HEK293 (cell line): ENCODE data around the gene MGAT4A.

Experiments
- CTCF ChIA-PET: fragments of 350-600 bp; formaldehyde crosslinking; extraction: SDS; loops from one replicate; lab custom pipeline; 2021; ENCODE audit warnings: antibody characterized with exemption; lab: Yijun Ruan, JAX
- POLR2A ChIA-PET: fragments of 300-600 bp; formaldehyde crosslinking; extraction: SDS; loops from one replicate; lab custom pipeline; 2020; ENCODE audit warnings: antibody characterized with exemption, inconsistent platforms; lab: Yijun Ruan, JAX
- H3K27ac ChIP-seq: fragments of 200-500 bp; sonication (Bioruptor generic); 2 replicates; pipeline ENCODE4 v1.5.1; 2014; ENCODE audit warnings: low read depth, low read length, control low read depth, inconsistent platforms; ENCODE audit errors: extremely low read depth
- H3K36me3 ChIP-seq, 2 experiments: fragments of 200-500 bp in 1 of 2; sonication (Bioruptor generic) in 1 of 2; 1 replicate in 1 of 2; 2 replicates in 1 of 2; pipeline ENCODE4 v1.5.1; 2014 to 2017; ENCODE audit warnings: inconsistent platforms in 2 of 2, low read length in 2 of 2; ENCODE audit not compliant: control insufficient read depth in 2 of 2, insufficient read depth in 1 of 2
- H3K4me1 ChIP-seq: fragments of 200-500 bp; sonication (Bioruptor generic); 2 replicates; pipeline ENCODE4 v1.5.1; 2014; ENCODE audit warnings: mild to moderate bottlenecking, low read length, inconsistent platforms; ENCODE audit not compliant: control insufficient read depth, insufficient read depth
- H3K4me3 ChIP-seq: 2 replicates; pipeline ENCODE4 v1.5.1; 2011; ENCODE audit warnings: low read depth, mild to moderate bottlenecking, control low read depth, low read length, moderate library complexity
- H3K9me3 ChIP-seq: fragments of 200-500 bp; sonication (Bioruptor generic); 2 replicates; pipeline ENCODE4 v1.5.1; 2014; ENCODE audit warnings: low read depth, low read length, inconsistent platforms; ENCODE audit not compliant: control insufficient read depth, insufficient read depth
- BCL6B ChIP-seq: fragments of 450-650 bp; formaldehyde crosslinking; IDR thresholded peaks from 2 replicates; pipeline ENCODE4 v1.5.1; 2017; ENCODE audit warnings: missing biosample characterization, missing genetic modification characterization
- GFI1B ChIP-seq: fragments of 450-650 bp; formaldehyde crosslinking; IDR thresholded peaks from 2 replicates; pipeline ENCODE4 v1.5.1; 2016; ENCODE audit warnings: missing biosample characterization, missing genetic modification characterization
- HOXD13 ChIP-seq: sonication (generic); formaldehyde crosslinking; IDR thresholded peaks from 2 replicates; pipeline ENCODE4 v1.8.0; 2022; ENCODE audit warnings: missing genetic modification reagents, borderline replicate concordance
- MZF1 ChIP-seq: fragments of 450-650 bp; formaldehyde crosslinking; IDR thresholded peaks from 2 replicates; pipeline ENCODE4 v1.5.1; 2017; ENCODE audit warnings: missing biosample characterization, missing genetic modification characterization, borderline replicate concordance
- OVOL3 ChIP-seq: fragments of 450-650 bp; formaldehyde crosslinking; IDR thresholded peaks from 2 replicates; pipeline ENCODE4 v1.5.1; 2016; ENCODE audit warnings: missing biosample characterization, missing genetic modification characterization
- PRDM4 ChIP-seq: fragments of 450-650 bp; formaldehyde crosslinking; IDR thresholded peaks from 2 replicates; pipeline ENCODE4 v1.5.1; 2017; ENCODE audit warnings: missing biosample characterization, missing genetic modification characterization
- SP7 ChIP-seq: fragments of 450-650 bp; formaldehyde crosslinking; IDR thresholded peaks from 2 replicates; pipeline ENCODE4 v1.5.1; 2016; ENCODE audit warnings: missing biosample characterization, missing genetic modification characterization
- TRIM28 ChIP-seq: IDR thresholded peaks from 2 replicates; pipeline ENCODE4 v1.6.1; 2011; ENCODE audit warnings: low read length, control low read depth, borderline replicate concordance
- YY1 ChIP-seq: fragments of 450-650 bp; formaldehyde crosslinking; IDR thresholded peaks from 2 replicates; pipeline ENCODE4 v1.5.1; 2018; ENCODE audit warnings: missing biosample characterization, missing genetic modification characterization
- ZBTB21 ChIP-seq: fragments of 450-650 bp; formaldehyde crosslinking; IDR thresholded peaks from 2 replicates; pipeline ENCODE4 v1.5.1; 2017; ENCODE audit warnings: missing biosample characterization, missing genetic modification characterization
- ZBTB48 ChIP-seq: fragments of 450-650 bp; formaldehyde crosslinking; IDR thresholded peaks from 2 replicates; pipeline ENCODE4 v1.5.1; 2016; ENCODE audit warnings: missing biosample characterization, missing genetic modification characterization
- ZFP69B ChIP-seq: fragments of 450-650 bp; formaldehyde crosslinking; IDR thresholded peaks from 2 replicates; pipeline ENCODE4 v1.5.1; 2016; ENCODE audit warnings: missing biosample characterization, missing genetic modification characterization
- ZNF140 ChIP-seq: fragments of 450-650 bp; formaldehyde crosslinking; IDR thresholded peaks from 2 replicates; pipeline ENCODE4 v1.5.1; 2016; ENCODE audit warnings: missing biosample characterization, missing genetic modification characterization
- ZNF155 ChIP-seq: fragments of 450-650 bp; formaldehyde crosslinking; IDR thresholded peaks from 2 replicates; pipeline ENCODE4 v1.5.1; 2016; ENCODE audit warnings: missing biosample characterization, missing genetic modification characterization
- ZNF223 ChIP-seq: fragments of 450-650 bp; formaldehyde crosslinking; IDR thresholded peaks from 2 replicates; pipeline ENCODE4 v1.5.1; 2016; ENCODE audit warnings: missing biosample characterization, missing genetic modification characterization
- ZNF24 ChIP-seq: fragments of 450-650 bp; formaldehyde crosslinking; IDR thresholded peaks from 2 replicates; pipeline ENCODE4 v1.5.1; 2016; ENCODE audit warnings: missing biosample characterization, missing genetic modification characterization
- ZNF311 ChIP-seq: fragments of 450-650 bp; formaldehyde crosslinking; IDR thresholded peaks from 2 replicates; pipeline ENCODE4 v1.5.1; 2017; ENCODE audit warnings: missing biosample characterization, missing genetic modification characterization, borderline replicate concordance
- ZNF324 ChIP-seq: fragments of 450-650 bp; formaldehyde crosslinking; IDR thresholded peaks from 2 replicates; pipeline ENCODE4 v1.5.1; 2016; ENCODE audit warnings: missing biosample characterization, missing genetic modification characterization
- ZNF362 ChIP-seq: fragments of 450-650 bp; formaldehyde crosslinking; IDR thresholded peaks from 2 replicates; pipeline ENCODE4 v1.5.1; 2016; ENCODE audit warnings: missing biosample characterization, missing genetic modification characterization
- ZNF423 ChIP-seq: fragments of 450-650 bp; formaldehyde crosslinking; IDR thresholded peaks from 2 replicates; pipeline ENCODE4 v1.5.1; 2016; ENCODE audit warnings: missing biosample characterization, missing genetic modification characterization
- ZNF433 ChIP-seq: fragments of 450-650 bp; formaldehyde crosslinking; IDR thresholded peaks from 2 replicates; pipeline ENCODE4 v1.5.1; 2016; ENCODE audit warnings: missing biosample characterization, missing genetic modification characterization, low read depth
- ZNF561 ChIP-seq: fragments of 450-650 bp; IDR thresholded peaks from 2 replicates; pipeline ENCODE4 v1.5.1; 2018; ENCODE audit warnings: missing biosample characterization, missing genetic modification characterization, borderline replicate concordance
- ZNF580 ChIP-seq: fragments of 450-650 bp; formaldehyde crosslinking; IDR thresholded peaks from 2 replicates; pipeline ENCODE4 v1.5.1; 2016; ENCODE audit warnings: missing biosample characterization, missing genetic modification characterization
- ZNF654 ChIP-seq: fragments of 450-650 bp; formaldehyde crosslinking; IDR thresholded peaks from 2 replicates; pipeline ENCODE4 v1.5.1; 2016; ENCODE audit warnings: low read depth, missing biosample characterization, missing genetic modification characterization
- TF ChIP-seq, protein P1 (sequence below): fragments of 450-650 bp; formaldehyde crosslinking; IDR thresholded peaks from 2 replicates; pipeline ENCODE4 v1.5.1; 2016; ENCODE audit warnings: missing biosample characterization, missing genetic modification characterization
- TF ChIP-seq, protein P2 (sequence below): fragments of 450-650 bp; formaldehyde crosslinking; IDR thresholded peaks from 2 replicates; pipeline ENCODE4 v1.5.1; 2017; ENCODE audit warnings: missing biosample characterization, missing genetic modification characterization

Gene MGAT4A

DNA sequence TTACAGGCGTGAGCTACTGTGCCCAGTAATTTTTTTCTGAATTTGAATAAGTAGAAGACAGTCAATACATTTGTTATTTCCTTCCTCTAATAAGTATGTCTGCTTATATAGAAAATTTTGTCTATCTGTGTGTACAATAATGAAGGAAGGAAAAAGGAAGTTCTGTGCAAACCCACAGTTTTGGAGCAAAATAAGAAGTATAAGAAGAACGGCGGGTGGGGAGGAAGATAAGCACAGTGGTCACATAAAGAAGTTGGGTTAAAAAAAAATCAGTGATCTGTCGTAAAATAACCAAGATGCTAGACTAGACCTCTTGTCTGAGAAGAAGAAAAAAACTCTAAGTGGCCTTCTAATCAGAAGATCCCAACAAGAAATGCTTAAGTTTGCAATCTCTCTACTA, 20.2 kb downstream of the MGAT4A start:
- no peak overlapping the region for H3K4me3 ChIP-seq
- TF ChIP-seq ZNF580 (tag by site-specific recombination) (no peak), ZNF362 (tag by site-specific recombination) (no peak), ZNF561 (no peak), ZBTB48 (tag by site-specific recombination) (no peak), PRDM4 (tag by site-specific recombination) (no peak), ZBTB21 (tag by site-specific recombination) (no peak), ZNF423 (tag by site-specific recombination) (no peak), ZNF433 (tag by site-specific recombination) (no peak), ZNF654 (tag by site-specific recombination) (no peak), ZFP69B (tag by site-specific recombination) (no peak)
- TF ChIP-seq, all 188 proteins: peak for 0
- H3K36me3 ChIP-seq = no peaks in the 10 kb centered on the region
- H3K4me1 ChIP-seq = no peaks in the 10 kb centered on the region
- ChIA-PET CTCF (no interaction called here), POLR2A (no interaction called here)
- no peak overlapping the region for H3K27ac ChIP-seq
- no peaks in the 10 kb centered on the region for H3K9me3 ChIP-seq

DNA sequence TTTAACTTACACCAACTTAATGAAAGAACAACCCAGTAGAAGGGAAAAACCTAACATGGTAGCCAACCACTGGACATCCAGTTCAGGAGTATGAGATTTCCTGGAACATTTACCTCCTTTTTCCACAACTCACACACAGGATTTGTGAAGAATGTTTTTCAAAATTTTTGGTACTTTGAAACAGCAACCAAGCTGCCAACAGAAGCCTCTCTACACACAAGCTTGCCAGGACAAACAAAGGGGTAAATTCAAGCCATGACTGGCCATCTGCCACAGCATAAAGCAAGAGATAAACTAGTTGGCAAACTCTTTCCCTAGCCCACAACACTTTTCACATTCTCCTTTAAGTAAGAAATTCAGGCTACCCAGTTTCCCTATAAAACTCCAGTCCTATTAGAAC, 21.4 kb downstream of the MGAT4A start:
- H3K9me3 ChIP-seq = no peaks in the 10 kb centered on the region
- CTCF ChIA-PET = no interaction called here
- H3K27ac ChIP-seq = no peak overlapping the region
- H3K4me3 ChIP-seq = no peak overlapping the region
- POLR2A ChIA-PET = interaction anchor here (0.6 kb wide), 1 partner anchor 45 kb away, joined by 6 read pairs; no protein-coding TSS in a partner anchor
- no peaks in the 10 kb centered on the region for H3K4me1 ChIP-seq
- H3K36me3 ChIP-seq = no peaks in the 10 kb centered on the region
- no peak for TF ChIP-seq ZNF155 (tag by site-specific recombination)
- TF ChIP-seq ZNF580 (tag by site-specific recombination) = no peak
- no peak for TF ChIP-seq MZF1 (tag by site-specific recombination)
- TF ChIP-seq, protein P1, sequence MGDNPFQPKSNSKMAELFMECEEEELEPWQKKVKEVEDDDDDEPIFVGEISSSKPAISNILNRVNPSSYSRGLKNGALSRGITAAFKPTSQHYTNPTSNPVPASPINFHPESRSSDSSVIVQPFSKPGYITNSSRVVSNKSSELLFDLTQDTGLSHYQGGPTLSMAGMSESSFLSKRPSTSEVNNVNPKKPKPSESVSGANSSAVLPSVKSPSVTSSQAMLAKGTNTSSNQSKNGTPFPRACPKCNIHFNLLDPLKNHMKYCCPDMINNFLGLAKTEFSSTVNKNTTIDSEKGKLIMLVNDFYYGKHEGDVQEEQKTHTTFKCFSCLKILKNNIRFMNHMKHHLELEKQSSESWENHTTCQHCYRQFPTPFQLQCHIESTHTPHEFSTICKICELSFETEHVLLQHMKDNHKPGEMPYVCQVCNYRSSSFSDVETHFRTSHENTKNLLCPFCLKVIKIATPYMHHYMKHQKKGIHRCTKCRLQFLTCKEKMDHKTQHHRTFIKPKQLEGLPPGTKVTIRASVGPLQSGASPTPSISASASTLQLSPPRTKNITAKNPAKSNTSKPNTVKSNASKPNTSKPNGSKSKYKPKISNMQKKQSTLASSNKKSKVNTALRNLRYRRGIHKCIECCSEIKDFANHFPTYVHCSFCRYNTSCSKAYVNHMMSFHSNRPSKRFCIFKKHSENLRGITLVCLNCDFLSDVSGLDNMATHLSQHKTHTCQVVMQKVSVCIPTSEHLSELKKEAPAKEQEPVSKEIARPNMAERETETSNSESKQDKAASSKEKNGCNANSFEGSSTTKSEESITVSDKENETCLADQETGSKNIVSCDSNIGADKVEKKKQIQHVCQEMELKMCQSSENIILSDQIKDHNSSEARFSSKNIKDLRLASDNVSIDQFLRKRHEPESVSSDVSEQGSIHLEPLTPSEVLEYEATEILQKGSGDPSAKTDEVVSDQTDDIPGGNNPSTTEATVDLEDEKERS (tag by site-specific recombination) = no peak
- no peak for TF ChIP-seq ZNF140 (tag by site-specific recombination)
- no peak for TF ChIP-seq ZNF223
- no peak for TF ChIP-seq SP7
- TF ChIP-seq GFI1B (tag by site-specific recombination) = no peak
- no peak for TF ChIP-seq HOXD13 (CRISPR knock-in tag)
- TF ChIP-seq ZNF311 (tag by site-specific recombination) = no peak
- no peak for TF ChIP-seq ZNF24 (tag by site-specific recombination)
- TF ChIP-seq ZNF324 (tag by site-specific recombination) = no peak
- TF ChIP-seq, protein P2, sequence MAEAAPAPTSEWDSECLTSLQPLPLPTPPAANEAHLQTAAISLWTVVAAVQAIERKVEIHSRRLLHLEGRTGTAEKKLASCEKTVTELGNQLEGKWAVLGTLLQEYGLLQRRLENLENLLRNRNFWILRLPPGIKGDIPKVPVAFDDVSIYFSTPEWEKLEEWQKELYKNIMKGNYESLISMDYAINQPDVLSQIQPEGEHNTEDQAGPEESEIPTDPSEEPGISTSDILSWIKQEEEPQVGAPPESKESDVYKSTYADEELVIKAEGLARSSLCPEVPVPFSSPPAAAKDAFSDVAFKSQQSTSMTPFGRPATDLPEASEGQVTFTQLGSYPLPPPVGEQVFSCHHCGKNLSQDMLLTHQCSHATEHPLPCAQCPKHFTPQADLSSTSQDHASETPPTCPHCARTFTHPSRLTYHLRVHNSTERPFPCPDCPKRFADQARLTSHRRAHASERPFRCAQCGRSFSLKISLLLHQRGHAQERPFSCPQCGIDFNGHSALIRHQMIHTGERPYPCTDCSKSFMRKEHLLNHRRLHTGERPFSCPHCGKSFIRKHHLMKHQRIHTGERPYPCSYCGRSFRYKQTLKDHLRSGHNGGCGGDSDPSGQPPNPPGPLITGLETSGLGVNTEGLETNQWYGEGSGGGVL (tag by site-specific recombination) = no peak
- no peak for TF ChIP-seq YY1 (tag by site-specific recombination)
- no peak for TF ChIP-seq BCL6B
- no peak for TF ChIP-seq OVOL3 (tag by site-specific recombination)
- no peak for TF ChIP-seq TRIM28
